ENCODE results near the gene CALCR. TPM values are rescaled to one million over a fixed set of nuclear protein-coding genes. Genes with fewer than 3 reads are reported as not detected.

Gene CALCR
- polyA plus RNA-seq, 2 of the 4 experiments (the other 2 are of a cell fraction): 0.06 TPM; not detected in 1

- WGBS (ENCODE audit: missing lambda C conversion rate): 3% methylated on average over 4 of the region's 4 CpGs
Observed at GRCh38 chr7:93453262-93453661, 121.3 kb downstream of the CALCR start.

GRCh38 chr7:93448176-93448575 lies 126.3 kb downstream of the CALCR start:
- FAIRE-seq (no peak), DNase-seq (ENCODE audit: low read depth in 1 of 2, low spot score in 1 of 2) (no peak), ATAC-seq (no peak)
- 13% methylated on average over 1 of the region's 1 CpG for WGBS (ENCODE audit: missing lambda C conversion rate)
- CTCF ChIA-PET: interaction anchor here (2.1 kb wide), 1 partner anchor 10 kb away, joined by 4 read pairs; no protein-coding TSS in a partner anchor
- Histone ChIP-seq H3K4me2 (no peak overlapping the region), H3K27ac (no peak overlapping the region), H3K4me1 (no peaks in the 10 kb centered on the region), H3K4me3 (no peak overlapping the region), H3K9me3 (no peaks in the 10 kb centered on the region)
- TF ChIP-seq EHMT2 (IDR thresholded peaks at IDR 0.05; ENCODE audit: low read depth): no peak
- TF ChIP-seq JUNB (IDR thresholded peaks at IDR 0.05): no peak
- no peak for TF ChIP-seq USF2 (IDR thresholded peaks at IDR 0.05)
- no peak for TF ChIP-seq PBX3 (IDR thresholded peaks at IDR 0.05)
- TF ChIP-seq ZC3H11A (IDR thresholded peaks at IDR 0.05): no peak
- TF ChIP-seq HOXB13 (CRISPR knock-in tag; IDR thresholded peaks at IDR 0.05; ENCODE audit: low read depth): no peak
- POLR2A ChIA-PET: no interaction called here

More at GRCh38 chr7:93453262-93453661, 121.3 kb downstream of the CALCR start:
- ChIA-PET POLR2A (no interaction called here), CTCF (no interaction called here)
- Histone ChIP-seq H3K4me2 (no peak overlapping the region), H3K9me3 (no peaks in the 10 kb centered on the region), H3K4me1 (no peaks in the 10 kb centered on the region), H3K4me3 (no peak overlapping the region), H3K27ac (no peak overlapping the region)
- FAIRE-seq (no peak), DNase-seq (ENCODE audit: low read depth in 1 of 2, low spot score in 1 of 2) (no peak), ATAC-seq (no peak)
- TF ChIP-seq EP300 (IDR thresholded peaks at IDR 0.05): no peak
- TF ChIP-seq PHF8 (IDR thresholded peaks at IDR 0.05; ENCODE audit: borderline replicate concordance, low read depth): no peak
- TF ChIP-seq HOXA7 (CRISPR knock-in tag; IDR thresholded peaks at IDR 0.05): no peak
- TF ChIP-seq ESRRA (IDR thresholded peaks at IDR 0.05; ENCODE audit: borderline replicate concordance, low read length): no peak
- no peak for TF ChIP-seq ZNF302 (CRISPR knock-in tag; IDR thresholded peaks at IDR 0.05)
- TF ChIP-seq HOXB5 (CRISPR knock-in tag; IDR thresholded peaks at IDR 0.05): no peak
- no peak for TF ChIP-seq KDM1A (IDR thresholded peaks at IDR 0.05; ENCODE audit: low read depth)
- no peak for TF ChIP-seq REST (IDR thresholded peaks at IDR 0.05)

- ATAC-seq (no peak), FAIRE-seq (no peak), DNase-seq (ENCODE audit: low read depth in 1 of 2, low spot score in 1 of 2) (no peak)
- 5% methylated on average over 2 of the region's 2 CpGs for WGBS (ENCODE audit: missing lambda C conversion rate)
- H3K9me3 ChIP-seq: no peaks in the 10 kb centered on the region
- ChIA-PET CTCF (interaction anchor here (2.1 kb wide), 1 partner anchor 10 kb away, joined by 4 read pairs; no protein-coding TSS in a partner anchor), POLR2A (no interaction called here)
- no peak overlapping the region for H3K4me3 ChIP-seq
- peak; percentile 91 for TF ChIP-seq CBX8 (IDR thresholded peaks at IDR 0.05)
- TF ChIP-seq ELK1 (IDR thresholded peaks at IDR 0.05; ENCODE audit: low read depth, low read length): no peak
- H3K4me1 ChIP-seq: no peaks in the 10 kb centered on the region
- H3K4me2 ChIP-seq: no peak overlapping the region
- H3K27ac ChIP-seq: no peak overlapping the region
Observed at GRCh38 chr7:93447509-93447908, 127.0 kb downstream of the CALCR start.
